Body of pancreas (tissue), 4 donors: Measurements from ENCODE around the gene KIF19. TPM values are rescaled to one million over a fixed set of nuclear protein-coding genes. Genes with fewer than 3 reads are reported as not detected.
"Not testable (repeated sequence)": the region's sequence is repeated elsewhere in the genome, so short reads cannot be mapped to it uniquely, and the experiment has no call there.

Experiments used
- ATAC-seq: fragments of 150-250 bp; one replicate; pipeline ENCODE4 v1.9.1; 2016
- DNase-seq, 4 donors: peaks; one replicate each; pipeline ENCODE4 v3.0.0-alpha.2; 2019
- H3K27ac ChIP-seq, 4 donors: fragments of 200-600 bp; sonication (generic); 1 replicate in 3 of 4; 2 replicates in 1 of 4; pipeline versions ENCODE4 v1.5.1 to v1.6.1; 2016 to 2019; ENCODE audit warnings: mild to moderate bottlenecking in 1 of 4, mixed read lengths in 1 of 4, moderate library complexity in 1 of 4
- H3K27me3 ChIP-seq, 2 donors: fragments of 200-600 bp; sonication (generic); one replicate each; pipeline ENCODE4 v1.6.0; 2016; ENCODE audit warnings: mild to moderate bottlenecking in 1 of 2
- H3K36me3 ChIP-seq, 2 donors: fragments of 200-600 bp; sonication (generic); replicated peaks in 1 of 2; 2 replicates each; pipeline ENCODE4 v1.5.1; 2016; ENCODE audit warnings: low read depth in 2 of 2; ENCODE audit not compliant: insufficient read depth in 1 of 2
- H3K4me1 ChIP-seq: fragments of 200-600 bp; sonication (generic); one replicate; pipeline ENCODE4 v1.6.0; 2016
- H3K4me3 ChIP-seq, 2 donors: fragments of 200-600 bp; sonication (generic); 1 replicate in 1 of 2; 2 replicates in 1 of 2; pipeline ENCODE4 v1.5.1; 2016 to 2019
- H3K9me3 ChIP-seq, 3 donors: fragments of 200-600 bp; sonication (generic); 1 replicate in 2 of 3; 2 replicates in 1 of 3; pipeline ENCODE4 v1.5.1; 2016
- POLR2A ChIP-seq, 3 donors: fragments of 450-650 bp; IDR thresholded peaks; one replicate each; pipeline ENCODE4 v1.6.1; 2016; ENCODE audit warnings: antibody characterized with exemption in 3 of 3, mild to moderate bottlenecking in 2 of 3
- WGBS, 2 donors: methylation state at CpG; one replicate each; pipeline ENCODE4 v1.1.5; 2017; 5-methylcytosine and 5-hydroxymethylcytosine counted together
- intact Hi-C: fragments of 100-400 bp; cut with DNase I; formaldehyde crosslinking; loops from one replicate; pipeline ENCODE4 v1.15.1; 2023
- total RNA-seq, 2 donors: library from RNA; depleted of rRNA; stranded (reverse); fragments of >200 nt; gene quantifications; one replicate each; pipeline ENCODE4 v1.1.0, GENCODE V29; 2016
- TF ChIP-seq, protein P1 (sequence below), 7 experiments: fragments of 450-650 bp in 4 of 7; fragments of 200-600 bp in 3 of 7; sonication (generic) in 3 of 7; IDR thresholded peaks; one replicate each; pipeline ENCODE4 v1.5.1; 2016 to 2019; ENCODE audit warnings: antibody characterized with exemption in 7 of 7

The KIF19 gene
- total RNA-seq, 2 donors from 2014 or later = 2.3 to 3.3 TPM

DNA sequence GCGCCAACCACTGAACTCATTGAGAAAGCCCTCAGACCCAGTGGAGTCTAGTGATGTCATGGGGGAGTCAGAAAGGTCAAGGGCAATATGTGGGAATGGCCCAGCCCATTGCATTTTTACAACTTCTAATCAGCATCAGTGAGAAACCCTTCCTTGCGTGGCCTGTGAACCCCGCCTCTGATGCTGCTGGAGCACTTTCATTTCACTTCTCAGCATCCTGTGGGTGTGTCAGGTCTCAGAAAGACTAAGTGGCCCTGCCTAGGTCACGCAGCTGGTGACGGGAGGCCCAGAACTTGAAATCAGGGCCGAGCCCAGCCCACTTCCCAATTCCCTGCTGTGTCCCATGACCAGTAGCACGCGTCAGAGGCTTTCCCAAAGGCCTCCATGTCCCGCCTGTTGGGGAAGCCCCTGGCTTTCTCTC lies 45.9 kb upstream of the KIF19 start:
- no peaks in the 10 kb centered on the region for H3K9me3 ChIP-seq
- TF ChIP-seq, protein P1, sequence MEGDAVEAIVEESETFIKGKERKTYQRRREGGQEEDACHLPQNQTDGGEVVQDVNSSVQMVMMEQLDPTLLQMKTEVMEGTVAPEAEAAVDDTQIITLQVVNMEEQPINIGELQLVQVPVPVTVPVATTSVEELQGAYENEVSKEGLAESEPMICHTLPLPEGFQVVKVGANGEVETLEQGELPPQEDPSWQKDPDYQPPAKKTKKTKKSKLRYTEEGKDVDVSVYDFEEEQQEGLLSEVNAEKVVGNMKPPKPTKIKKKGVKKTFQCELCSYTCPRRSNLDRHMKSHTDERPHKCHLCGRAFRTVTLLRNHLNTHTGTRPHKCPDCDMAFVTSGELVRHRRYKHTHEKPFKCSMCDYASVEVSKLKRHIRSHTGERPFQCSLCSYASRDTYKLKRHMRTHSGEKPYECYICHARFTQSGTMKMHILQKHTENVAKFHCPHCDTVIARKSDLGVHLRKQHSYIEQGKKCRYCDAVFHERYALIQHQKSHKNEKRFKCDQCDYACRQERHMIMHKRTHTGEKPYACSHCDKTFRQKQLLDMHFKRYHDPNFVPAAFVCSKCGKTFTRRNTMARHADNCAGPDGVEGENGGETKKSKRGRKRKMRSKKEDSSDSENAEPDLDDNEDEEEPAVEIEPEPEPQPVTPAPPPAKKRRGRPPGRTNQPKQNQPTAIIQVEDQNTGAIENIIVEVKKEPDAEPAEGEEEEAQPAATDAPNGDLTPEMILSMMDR (IDR thresholded peaks at IDR 0.05) = no peak
- no peak for TF ChIP-seq POLR2A (IDR thresholded peaks at IDR 0.05)
- peaks cover 3% of the 10 kb centered on the region for H3K4me1 ChIP-seq
- H3K27ac ChIP-seq = no peak overlapping the region
- H3K36me3 ChIP-seq = no peaks in the 10 kb centered on the region
- DNase-seq (no peak), ATAC-seq (no peak)
- 68 to 100% methylated on average over 1 to 9 of the region's 9 CpGs for WGBS, 2 donors
- no peaks in the 10 kb centered on the region for H3K27me3 ChIP-seq
- H3K4me3 ChIP-seq = no peak overlapping the region
- intact Hi-C loops = no loop called here

GRCh38 chr17:74281799-74282198 lies 44.2 kb upstream of the KIF19 start:
- H3K9me3 ChIP-seq = no peaks in the 10 kb centered on the region
- H3K36me3 ChIP-seq = no peaks in the 10 kb centered on the region
- intact Hi-C loops = no loop called here
- WGBS, 2 donors = 80 to 89% methylated on average over 1 to 20 of the region's 20 CpGs
- no peak overlapping the region for H3K4me3 ChIP-seq
- no peak for ATAC-seq
- TF ChIP-seq, protein P1 (IDR thresholded peaks at IDR 0.05) = no peak
- TF ChIP-seq POLR2A (IDR thresholded peaks at IDR 0.05) = no peak
- DNase-seq = no peak
- peaks cover 3% of the 10 kb centered on the region for H3K4me1 ChIP-seq
- H3K27me3 ChIP-seq = no peaks in the 10 kb centered on the region
- H3K27ac ChIP-seq = no peak overlapping the region

DNA sequence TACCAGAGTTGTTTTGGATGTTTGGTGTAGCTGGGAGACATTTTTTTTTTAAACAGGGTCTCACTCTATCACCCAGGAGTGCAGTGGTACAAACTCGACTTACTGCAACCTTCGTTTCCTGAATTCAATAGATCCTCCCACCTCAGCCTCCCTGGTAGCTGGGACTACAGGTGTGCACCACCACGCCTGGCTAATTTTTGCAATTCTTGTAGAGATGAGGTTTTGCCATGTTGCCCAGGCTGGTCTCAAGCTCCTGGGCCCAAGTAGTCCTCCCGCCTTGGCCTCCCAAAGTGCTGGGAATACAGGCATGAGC lies 43.8 kb upstream of the KIF19 start:
- 77 to 82% methylated on average over 4 of the region's 4 CpGs for WGBS, 2 donors
- DNase-seq, intact Hi-C loops, H3K27ac ChIP-seq, H3K4me1 ChIP-seq, H3K27me3 ChIP-seq, H3K36me3 ChIP-seq, H3K4me3 ChIP-seq, ATAC-seq, H3K9me3 ChIP-seq: not testable (repeated sequence)

DNA sequence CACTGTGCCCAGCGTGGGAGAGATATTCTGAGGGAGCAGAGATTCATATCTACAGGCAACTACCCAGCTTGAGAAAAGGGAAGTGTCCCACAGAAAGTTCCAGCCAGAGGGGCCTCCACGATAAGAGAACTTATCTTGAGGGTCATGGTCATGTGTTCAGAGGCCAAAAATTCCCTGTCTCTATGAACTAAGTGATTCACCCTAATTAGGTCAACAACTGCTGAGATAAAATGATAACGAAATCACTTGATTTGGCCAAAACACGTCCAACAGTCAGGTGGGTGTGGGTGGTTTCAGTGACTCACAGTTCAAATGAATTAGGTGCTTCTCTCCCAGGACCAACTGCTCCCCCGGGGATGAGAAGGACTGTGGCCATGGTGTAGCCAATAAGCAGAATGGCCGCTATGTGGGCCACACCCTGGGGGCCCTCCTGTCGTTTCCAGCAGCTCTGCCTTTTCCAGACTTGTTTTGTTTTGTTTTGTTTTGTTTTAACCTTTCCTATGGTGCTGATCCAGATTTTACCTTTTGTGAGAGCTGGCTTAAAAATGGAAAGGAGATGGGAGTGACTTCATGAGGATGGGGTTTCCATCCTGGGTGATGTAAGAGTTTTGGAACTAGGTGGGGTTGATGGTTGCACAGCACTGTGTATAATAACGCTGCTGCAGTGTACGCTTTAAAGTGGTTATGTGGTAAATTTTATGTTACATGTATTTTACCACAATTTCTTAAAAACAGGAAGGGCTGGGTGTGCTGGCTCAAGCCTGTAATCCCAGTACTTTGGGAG lies 43.2 kb upstream of the KIF19 start:
- no peak overlapping the region for H3K4me3 ChIP-seq
- no peaks in the 10 kb centered on the region for H3K9me3 ChIP-seq
- no peak for ATAC-seq
- no peaks in the 10 kb centered on the region for H3K27me3 ChIP-seq
- no peaks in the 10 kb centered on the region for H3K36me3 ChIP-seq
- intact Hi-C loops = no loop called here
- no peak for DNase-seq
- H3K27ac ChIP-seq = no peak overlapping the region
- WGBS, 2 donors = 32 to 47% methylated on average over 9 of the region's 9 CpGs
- peaks cover 3% of the 10 kb centered on the region for H3K4me1 ChIP-seq
- no peak for TF ChIP-seq POLR2A (IDR thresholded peaks at IDR 0.05)
- TF ChIP-seq, protein P1 (IDR thresholded peaks at IDR 0.05) = no peak

- Histone ChIP-seq H3K9me3 (no peaks in the 10 kb centered on the region), H3K4me1 (peaks cover 3% of the 10 kb centered on the region), H3K27ac (no peak overlapping the region), H3K4me3 (no peak overlapping the region), H3K27me3 (no peaks in the 10 kb centered on the region), H3K36me3 (no peaks in the 10 kb centered on the region)
- intact Hi-C loops = no loop called here
- ATAC-seq (no peak), DNase-seq (no peak)
- TF ChIP-seq, protein P1 (IDR thresholded peaks at IDR 0.05) = no peak
- TF ChIP-seq POLR2A (IDR thresholded peaks at IDR 0.05) = no peak
- whole genome bisulfite sequencing, 2 donors = 75 to 77% methylated on average over 4 of the region's 4 CpGs
Observed at GRCh38 chr17:74283371-74283673, 42.7 kb upstream of the KIF19 start.
